GM12874 (cell line): ENCODE data around the gene NLE1.

Experiments
- TF ChIP-seq, protein P1 (sequence below): IDR thresholded peaks from 2 replicates; pipeline ENCODE4 v1.5.1; 2011; ENCODE audit warnings: low read depth, mild to moderate bottlenecking, control low read depth, low read length, moderate library complexity; ENCODE audit not compliant: insufficient read depth

The NLE1 gene

DNA sequence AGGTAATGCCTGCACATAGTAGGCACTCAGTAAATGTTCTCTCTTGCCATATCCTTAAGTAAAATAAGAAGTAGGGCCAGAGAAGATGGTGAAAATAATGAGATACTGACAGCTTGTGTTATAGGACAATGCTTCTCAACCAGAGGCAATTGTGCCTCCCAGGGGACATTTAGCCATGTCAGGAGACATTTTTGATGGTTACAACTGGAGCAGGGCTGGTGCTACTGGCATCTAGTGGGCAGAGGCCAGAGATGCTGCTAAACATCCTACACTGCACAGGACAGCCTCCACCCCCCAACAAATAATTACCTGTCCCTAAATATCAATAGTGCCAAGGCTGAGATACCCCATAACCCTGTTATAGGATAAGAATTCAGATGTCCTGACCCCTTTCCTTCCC is 24.1 kb downstream of the NLE1 start:
- TF ChIP-seq, protein P1, sequence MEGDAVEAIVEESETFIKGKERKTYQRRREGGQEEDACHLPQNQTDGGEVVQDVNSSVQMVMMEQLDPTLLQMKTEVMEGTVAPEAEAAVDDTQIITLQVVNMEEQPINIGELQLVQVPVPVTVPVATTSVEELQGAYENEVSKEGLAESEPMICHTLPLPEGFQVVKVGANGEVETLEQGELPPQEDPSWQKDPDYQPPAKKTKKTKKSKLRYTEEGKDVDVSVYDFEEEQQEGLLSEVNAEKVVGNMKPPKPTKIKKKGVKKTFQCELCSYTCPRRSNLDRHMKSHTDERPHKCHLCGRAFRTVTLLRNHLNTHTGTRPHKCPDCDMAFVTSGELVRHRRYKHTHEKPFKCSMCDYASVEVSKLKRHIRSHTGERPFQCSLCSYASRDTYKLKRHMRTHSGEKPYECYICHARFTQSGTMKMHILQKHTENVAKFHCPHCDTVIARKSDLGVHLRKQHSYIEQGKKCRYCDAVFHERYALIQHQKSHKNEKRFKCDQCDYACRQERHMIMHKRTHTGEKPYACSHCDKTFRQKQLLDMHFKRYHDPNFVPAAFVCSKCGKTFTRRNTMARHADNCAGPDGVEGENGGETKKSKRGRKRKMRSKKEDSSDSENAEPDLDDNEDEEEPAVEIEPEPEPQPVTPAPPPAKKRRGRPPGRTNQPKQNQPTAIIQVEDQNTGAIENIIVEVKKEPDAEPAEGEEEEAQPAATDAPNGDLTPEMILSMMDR = peak; percentile 59

DNA sequence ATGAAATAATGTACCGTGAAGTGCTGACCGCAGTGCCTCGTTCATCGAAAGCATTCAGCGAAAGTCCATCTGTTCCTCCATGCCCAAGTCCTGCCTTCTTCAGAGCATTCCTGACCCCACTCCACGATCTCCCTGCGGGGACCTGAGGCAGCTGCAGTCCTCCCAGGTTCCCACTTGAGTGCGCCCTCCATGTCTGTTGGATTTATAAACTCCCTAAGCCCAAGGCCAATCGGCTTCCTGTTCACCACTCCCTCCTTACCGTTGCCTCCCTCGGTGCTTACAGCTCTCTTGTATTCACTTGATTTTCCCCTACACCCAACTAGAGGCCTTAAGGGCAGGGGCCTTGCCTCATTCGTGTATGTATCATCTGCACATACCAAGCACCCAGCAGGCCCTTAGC is 25.3 kb downstream of the NLE1 start:
- TF ChIP-seq, protein P1 = no peak

DNA sequence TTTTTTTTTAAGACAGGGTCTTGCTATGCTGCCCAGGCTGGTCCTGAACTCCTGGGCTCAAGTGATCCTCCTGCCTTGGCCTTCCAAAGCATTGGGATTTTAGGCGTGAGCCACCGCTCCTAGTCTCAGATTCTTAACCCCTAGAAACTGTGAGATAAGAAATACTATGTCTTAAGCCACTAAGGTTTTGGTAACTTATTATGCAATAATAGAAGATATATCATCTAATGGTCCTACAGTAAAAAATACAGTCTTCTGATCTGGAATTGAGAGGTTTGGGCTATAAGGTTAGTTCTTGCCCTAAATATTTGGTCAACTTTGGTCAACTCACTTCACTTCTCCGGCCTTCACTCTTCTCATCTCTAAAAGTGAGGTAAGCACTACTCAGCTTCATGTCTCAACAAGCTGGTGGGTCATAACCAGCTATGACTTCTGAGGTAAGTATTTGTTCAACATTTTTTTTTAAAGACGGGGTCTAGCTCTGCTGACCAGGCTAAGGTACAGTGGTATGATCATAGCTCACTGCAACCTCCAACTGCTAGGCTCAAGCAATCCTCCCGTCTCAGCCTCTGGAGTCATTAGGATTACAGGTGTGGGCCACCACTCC is 37.2 kb downstream of the NLE1 start:
- TF ChIP-seq, protein P1 = no peak

DNA sequence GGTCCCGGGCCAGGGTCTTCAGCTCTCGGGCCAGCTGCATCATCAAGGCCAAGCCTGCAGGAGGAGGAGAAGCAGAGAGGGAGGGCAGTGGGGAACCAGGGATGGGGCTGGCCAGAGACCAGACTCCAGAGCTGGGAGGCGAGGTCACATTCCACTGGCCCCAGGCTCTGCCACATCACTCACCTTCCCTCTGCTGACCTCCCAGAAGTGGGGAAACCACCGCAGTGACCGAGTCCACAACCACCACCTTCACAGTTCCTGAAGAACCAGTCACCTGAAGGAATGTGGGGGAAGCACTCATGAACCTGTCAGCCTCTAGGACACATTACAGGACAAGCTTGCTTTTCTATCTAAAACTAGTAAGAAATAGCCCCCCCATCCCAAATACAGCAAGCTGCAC is 38.8 kb downstream of the NLE1 start:
- TF ChIP-seq, protein P1 = no peak

DNA sequence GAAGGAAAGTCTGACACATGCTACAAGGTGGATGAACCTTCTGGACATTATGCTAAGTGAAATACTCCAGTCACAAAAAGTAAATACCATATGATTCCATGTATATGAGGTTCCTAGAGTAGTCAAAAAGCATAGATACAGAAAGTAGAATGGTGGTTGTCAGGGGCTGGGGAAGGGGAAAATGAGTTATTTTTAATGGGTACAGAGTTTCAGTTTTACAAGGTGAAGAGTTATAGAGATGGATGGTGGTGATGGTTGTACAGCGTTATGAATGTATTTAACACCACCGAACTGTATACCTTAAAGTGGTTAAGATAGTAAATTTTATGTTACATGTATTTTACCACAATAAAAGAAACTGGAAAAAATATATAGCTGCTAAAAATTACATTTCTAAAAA is 40.4 kb downstream of the NLE1 start:
- TF ChIP-seq, protein P1 = no peak

DNA sequence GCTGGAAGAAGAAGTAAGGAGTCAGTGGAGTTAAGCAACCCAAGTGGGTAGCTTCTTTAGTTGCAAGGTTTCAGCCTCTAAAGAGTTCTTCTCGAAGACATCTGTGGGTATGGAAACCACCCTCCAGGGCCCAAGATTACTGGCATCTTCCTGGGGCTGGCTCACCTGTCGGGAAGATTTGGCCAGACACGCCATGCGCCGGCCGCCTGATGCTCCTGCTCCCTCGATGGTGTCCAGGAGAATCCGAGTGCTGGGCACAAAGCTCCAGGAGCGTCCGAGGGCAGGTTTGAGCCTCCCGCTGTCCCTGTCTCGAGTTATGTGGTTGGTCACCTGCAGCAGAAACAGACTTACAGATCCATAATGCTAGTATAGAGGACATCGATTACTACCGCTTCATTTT is 41.1 kb downstream of the NLE1 start:
- TF ChIP-seq, protein P1 = no peak

DNA sequence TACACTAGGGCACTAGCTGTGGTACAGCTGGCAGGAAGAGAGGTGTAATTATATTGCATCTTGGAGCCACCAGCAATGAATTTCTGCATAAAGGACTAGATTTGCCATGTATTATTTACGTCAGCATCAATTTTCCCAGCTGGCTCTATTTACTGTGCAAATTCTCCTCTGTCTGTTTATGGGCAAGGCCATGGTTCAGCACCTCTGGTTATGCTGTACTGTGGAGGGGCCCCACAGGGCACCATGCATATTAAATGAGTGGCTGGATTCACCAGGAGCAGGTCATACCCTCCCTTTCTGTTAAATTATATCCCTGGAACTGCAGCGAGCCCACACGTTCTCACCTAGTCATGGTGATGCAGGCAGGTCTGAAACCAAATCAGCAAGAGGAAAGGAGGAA is 42.2 kb downstream of the NLE1 start:
- TF ChIP-seq, protein P1 = no peak

DNA sequence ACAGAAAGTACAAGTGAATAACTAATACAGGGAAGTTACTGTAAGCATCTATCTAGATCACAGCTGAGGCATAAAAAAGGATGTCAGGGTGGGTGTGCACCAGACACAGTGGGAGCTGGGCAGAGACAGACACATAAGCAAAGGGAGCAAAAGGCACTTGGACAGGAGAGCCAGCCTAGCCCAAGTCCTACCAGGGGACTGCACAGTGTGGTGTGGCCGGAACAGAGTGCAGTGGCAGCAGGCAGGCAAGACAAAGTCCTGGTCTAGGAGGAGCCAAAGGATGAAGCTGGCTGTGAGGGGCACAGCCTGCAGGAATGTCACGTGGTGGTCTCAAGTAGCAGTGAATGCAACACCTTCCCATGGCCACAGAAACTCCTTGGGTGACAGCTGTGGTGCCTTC is 44.3 kb downstream of the NLE1 start:
- TF ChIP-seq, protein P1 = no peak
